Measurements from ENCODE around the gene GRIN2A.

GRCh38 chr16:9992441-9992840 is 189.8 kb downstream of the GRIN2A start:
- TF ChIP-seq CTCF (conservative IDR thresholded peaks at IDR 0.05), result no peak
- TF ChIP-seq ZFX (IDR thresholded peaks at IDR 0.05), result no peak

All from C4-2B (cell line).